ENCODE data around the gene YKT6.

Gene YKT6

GRCh38 chr7:44217223-44217714 lies 16.5 kb downstream of the YKT6 start:
- Histone ChIP-seq H3K27me3 (replicated peaks; ENCODE audit: insufficient read depth, low read length) (peaks cover 23% of the 10 kb centered on the region), H3K9ac (ENCODE audit: low read length) (no peak overlapping the region)
- no peak for TF ChIP-seq EZH2 (optimal IDR thresholded peaks at IDR 0.05; ENCODE audit: low read depth, low read length)
- no peak for TF ChIP-seq EZH2phosphoT487 (IDR thresholded peaks at IDR 0.05; ENCODE audit: low read length)

GRCh38 chr7:44217852-44218402 lies 17.1 kb downstream of the YKT6 start:
- Histone ChIP-seq H3K4me1 (ENCODE audit: low read length) (no peaks in the 10 kb centered on the region), H3K4me3 (ENCODE audit: low read length) (no peak overlapping the region), H3K9me2 (replicated peaks; ENCODE audit: insufficient read depth, low read length) (no peaks in the 10 kb centered on the region), H3K36me3 (replicated peaks; ENCODE audit: insufficient read depth, low read length) (no peaks in the 10 kb centered on the region), H3K9ac (ENCODE audit: low read length) (no peak overlapping the region), H3F3A (ENCODE audit: insufficient read depth, low read length) (no peaks in the 10 kb centered on the region), H3K27ac (ENCODE audit: low read length) (no peak overlapping the region), H3K9me3 (replicated peaks; ENCODE audit: insufficient read depth, low read length) (no peaks in the 10 kb centered on the region), H3K79me2 (ENCODE audit: low read length) (no peaks in the 10 kb centered on the region), H3K27me3 (replicated peaks; ENCODE audit: insufficient read depth, low read length) (peaks cover 23% of the 10 kb centered on the region), H4K20me1 (ENCODE audit: insufficient read depth, low read length) (no peaks in the 10 kb centered on the region), H3K4me2 (ENCODE audit: low read depth, low read length) (no peak overlapping the region), H2AFZ (ENCODE audit: low read length) (no peak overlapping the region)
- no peak for TF ChIP-seq EZH2 (optimal IDR thresholded peaks at IDR 0.05; ENCODE audit: low read depth, low read length)
- TF ChIP-seq EZH2phosphoT487 (IDR thresholded peaks at IDR 0.05; ENCODE audit: low read length) = no peak
- TF ChIP-seq CTCF (IDR thresholded peaks at IDR 0.05; ENCODE audit: low read length) = no peak
- DNase-seq = no peak

More at GRCh38 chr7:44217223-44217714, 16.5 kb downstream of the YKT6 start:
- Histone ChIP-seq H3K4me3 (ENCODE audit: low read length) (no peak overlapping the region), H3K9me2 (replicated peaks; ENCODE audit: insufficient read depth, low read length) (no peaks in the 10 kb centered on the region), H3K9me3 (replicated peaks; ENCODE audit: insufficient read depth, low read length) (no peaks in the 10 kb centered on the region), H3K36me3 (replicated peaks; ENCODE audit: insufficient read depth, low read length) (no peaks in the 10 kb centered on the region), H2AFZ (ENCODE audit: low read length) (no peak overlapping the region), H3K27ac (ENCODE audit: low read length) (no peak overlapping the region), H3F3A (ENCODE audit: insufficient read depth, low read length) (no peaks in the 10 kb centered on the region), H3K4me2 (ENCODE audit: low read depth, low read length) (no peak overlapping the region), H3K4me1 (ENCODE audit: low read length) (no peaks in the 10 kb centered on the region), H4K20me1 (ENCODE audit: insufficient read depth, low read length) (no peaks in the 10 kb centered on the region), H3K79me2 (ENCODE audit: low read length) (no peaks in the 10 kb centered on the region)
- no peak for DNase-seq

GRCh38 chr7:44218418-44219201 lies 17.8 kb downstream of the YKT6 start:
- Histone ChIP-seq H3K9me2 (replicated peaks; ENCODE audit: insufficient read depth, low read length) (no peaks in the 10 kb centered on the region), H2AFZ (ENCODE audit: low read length) (no peak overlapping the region), H3F3A (ENCODE audit: insufficient read depth, low read length) (no peaks in the 10 kb centered on the region), H3K9ac (ENCODE audit: low read length) (no peak overlapping the region), H4K20me1 (ENCODE audit: insufficient read depth, low read length) (no peaks in the 10 kb centered on the region), H3K27me3 (replicated peaks; ENCODE audit: insufficient read depth, low read length) (peaks cover 27% of the 10 kb centered on the region), H3K4me3 (ENCODE audit: low read length) (no peak overlapping the region), H3K79me2 (ENCODE audit: low read length) (no peaks in the 10 kb centered on the region), H3K4me2 (ENCODE audit: low read depth, low read length) (no peak overlapping the region), H3K9me3 (replicated peaks; ENCODE audit: insufficient read depth, low read length) (no peaks in the 10 kb centered on the region), H3K4me1 (ENCODE audit: low read length) (no peaks in the 10 kb centered on the region), H3K27ac (ENCODE audit: low read length) (no peak overlapping the region), H3K36me3 (replicated peaks; ENCODE audit: insufficient read depth, low read length) (no peaks in the 10 kb centered on the region)
- TF ChIP-seq EZH2 (optimal IDR thresholded peaks at IDR 0.05; ENCODE audit: low read depth, low read length) = no peak
- TF ChIP-seq CTCF (IDR thresholded peaks at IDR 0.05; ENCODE audit: low read length) = no peak
- TF ChIP-seq EZH2phosphoT487 (IDR thresholded peaks at IDR 0.05; ENCODE audit: low read length) = no peak
- DNase-seq = no peak

All from MM.1S (cell line).